ENCODE measurements around the gene COG4.

GRCh38 chr16:70482624-70483023, 40.7 kb downstream of the COG4 start:
- TF ChIP-seq CTCF (conservative IDR thresholded peaks at IDR 0.05; ENCODE audit: low read depth in 2 of 2) (no peak), EZH2 (IDR thresholded peaks at IDR 0.05; ENCODE audit: low read depth, unreplicated experiment) (no peak), ETS1 (IDR thresholded peaks at IDR 0.05) (no peak), CREB1 (CRISPR knock-in tag; IDR thresholded peaks at IDR 0.05; ENCODE audit: low read depth) (no peak), POLR2AphosphoS5 (IDR thresholded peaks at IDR 0.05; ENCODE audit: low read depth) (no peak), REST (IDR thresholded peaks at IDR 0.05; ENCODE audit: unreplicated experiment) (no peak), STAT1 (IDR thresholded peaks at IDR 0.05; ENCODE audit: unreplicated experiment) (no peak), EZH2phosphoT487 (IDR thresholded peaks at IDR 0.05; ENCODE audit: unreplicated experiment) (no peak), ZNF114 (CRISPR knock-in tag; IDR thresholded peaks at IDR 0.05) (no peak), NANOG (IDR thresholded peaks at IDR 0.05; ENCODE audit: borderline replicate concordance) (no peak)
